SU-DHL-6 (cell line): ENCODE data around the gene ADSL.

Experiments used
- H2AFZ ChIP-seq: fragments of 200-600 bp; sonication (generic); 2 replicates; pipeline ENCODE4 v1.6.1; 2014; ENCODE audit warnings: low read depth, mild to moderate bottlenecking, moderate library complexity, mixed read lengths, antibody characterized with exemption, low read length; ENCODE audit not compliant: severe bottlenecking
- H3F3A ChIP-seq: fragments of 200-600 bp; shearing (Covaris generic); 2 replicates; pipeline ENCODE4 v1.6.0; 2016; ENCODE audit warnings: antibody characterized with exemption, mild to moderate bottlenecking; ENCODE audit not compliant: insufficient read depth
- H3K27ac ChIP-seq: fragments of 200-600 bp; sonication (generic); 2 replicates; pipeline ENCODE4 v1.5.1; 2016; ENCODE audit warnings: low read depth, mild to moderate bottlenecking, low read length, moderate library complexity, mixed read lengths
- H3K27me3 ChIP-seq: fragments of 200-600 bp; sonication (generic), shearing (Covaris generic); 2 replicates; pipeline ENCODE4 v1.6.0; 2014; ENCODE audit warnings: mild to moderate bottlenecking, low read length
- H3K36me3 ChIP-seq: fragments of 200-600 bp; sonication (generic); 2 replicates; pipeline ENCODE4 v1.6.1; 2014; ENCODE audit warnings: mild to moderate bottlenecking, low read length, mixed read lengths
- H3K4me2 ChIP-seq: fragments of 300-600, 200-600 bp; shearing (Covaris generic), sonication (generic); 2 replicates; pipeline ENCODE4 v1.6.0; 2014; ENCODE audit warnings: low read length, low read depth, mild to moderate bottlenecking; ENCODE audit not compliant: poor library complexity, severe bottlenecking
- H3K4me3 ChIP-seq: fragments of 200-600 bp; sonication (generic); 2 replicates; pipeline ENCODE4 v1.5.1; 2014; ENCODE audit warnings: antibody characterized with exemption, low read length, mild to moderate bottlenecking, mixed read lengths; ENCODE audit not compliant: insufficient read depth, poor library complexity, severe bottlenecking
- H3K79me2 ChIP-seq: fragments of 200-600 bp; sonication (generic); 2 replicates; pipeline ENCODE4 v1.6.1; 2014; ENCODE audit warnings: mild to moderate bottlenecking, low read length, moderate library complexity; ENCODE audit not compliant: insufficient read depth
- H3K9ac ChIP-seq: fragments of 200-600 bp; sonication (generic); 2 replicates; pipeline ENCODE4 v1.7.0; 2014; ENCODE audit warnings: mild to moderate bottlenecking, low read length
- H3K9me2 ChIP-seq: fragments of 200-600 bp; sonication (generic); replicated peaks from 2 replicates; pipeline ENCODE4 v1.6.1; 2014; ENCODE audit warnings: low read length; ENCODE audit not compliant: insufficient read depth
- H3K9me3 ChIP-seq: fragments of 200-600 bp; sonication (generic); 2 replicates; pipeline ENCODE4 v1.6.1; 2014; ENCODE audit warnings: low read length, mixed read lengths; ENCODE audit not compliant: insufficient read depth
- H4K20me1 ChIP-seq: fragments of 200-600 bp; sonication (generic); 2 replicates; pipeline ENCODE4 v1.6.1; 2014; ENCODE audit warnings: low read depth, mild to moderate bottlenecking, antibody characterized with exemption, low read length, moderate library complexity, mixed read lengths
- EZH2phosphoT487 ChIP-seq: fragments of 200-600 bp; sonication (generic), shearing (Covaris generic); conservative IDR thresholded peaks from 2 replicates; pipeline ENCODE4 v1.6.1; 2018; ENCODE audit warnings: mild to moderate bottlenecking, antibody characterized with exemption, low read length, moderate library complexity, mixed read lengths
- TF ChIP-seq, protein P1 (sequence below): fragments of 200-600 bp; sonication (generic); IDR thresholded peaks from one replicate; pipeline ENCODE4 v1.5.1; 2017; ENCODE audit warnings: antibody characterized with exemption, mild to moderate bottlenecking, low read length, moderate library complexity; ENCODE audit not compliant: insufficient read depth, poor library complexity, severe bottlenecking

Gene ADSL

DNA sequence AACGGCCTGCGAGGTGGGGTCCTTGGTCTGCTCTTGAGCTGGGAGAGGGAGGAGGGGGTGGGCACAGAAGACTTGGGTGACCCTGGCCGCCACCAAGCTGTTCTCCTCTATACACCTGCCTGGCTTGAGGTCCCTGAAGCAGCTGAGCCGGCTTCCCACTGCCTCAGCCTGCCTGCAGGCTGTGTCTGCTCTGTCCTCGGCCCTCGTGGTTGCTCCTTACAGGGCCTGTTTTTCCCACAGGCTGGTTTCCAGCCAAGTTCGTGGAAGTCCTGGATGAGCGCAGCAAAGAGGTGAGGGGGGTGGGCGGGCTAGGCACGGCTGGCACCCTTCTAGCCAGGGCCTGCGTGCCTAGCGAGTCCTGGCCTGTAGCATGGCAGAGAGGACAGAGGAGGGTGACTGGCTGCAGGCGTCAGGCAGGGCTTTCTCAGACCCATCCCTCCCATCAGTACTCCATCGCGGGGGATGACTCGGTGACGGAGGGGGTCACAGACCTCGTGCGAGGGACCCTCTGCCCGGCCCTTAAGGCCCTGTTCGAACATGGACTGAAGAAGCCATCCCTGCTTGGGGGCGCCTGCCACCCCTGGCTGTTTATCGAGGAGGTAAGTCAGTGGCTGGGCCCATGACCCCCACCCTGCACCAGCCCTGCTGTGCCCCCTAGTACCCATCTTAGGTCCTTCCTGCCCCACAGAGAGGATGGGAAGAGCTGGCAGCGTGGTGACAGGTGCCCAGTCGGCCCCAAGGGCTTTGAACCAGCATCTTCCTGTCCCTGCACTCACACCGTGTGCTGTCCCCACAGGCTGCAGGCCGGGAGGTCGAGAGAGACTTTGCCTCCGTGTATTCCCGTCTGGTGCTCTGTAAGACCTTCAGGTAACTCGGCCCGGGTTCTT, 61.8 kb downstream of the ADSL start:
- H3K9me3 ChIP-seq = no peaks in the 10 kb centered on the region
- no peaks in the 10 kb centered on the region for H3K36me3 ChIP-seq
- H3K79me2 ChIP-seq = no peaks in the 10 kb centered on the region
- peaks cover 45% of the 10 kb centered on the region for H3F3A ChIP-seq
- H2AFZ ChIP-seq = no peak overlapping the region
- H3K27ac ChIP-seq = peak overlapping the region; percentile 44
- TF ChIP-seq, protein P1, sequence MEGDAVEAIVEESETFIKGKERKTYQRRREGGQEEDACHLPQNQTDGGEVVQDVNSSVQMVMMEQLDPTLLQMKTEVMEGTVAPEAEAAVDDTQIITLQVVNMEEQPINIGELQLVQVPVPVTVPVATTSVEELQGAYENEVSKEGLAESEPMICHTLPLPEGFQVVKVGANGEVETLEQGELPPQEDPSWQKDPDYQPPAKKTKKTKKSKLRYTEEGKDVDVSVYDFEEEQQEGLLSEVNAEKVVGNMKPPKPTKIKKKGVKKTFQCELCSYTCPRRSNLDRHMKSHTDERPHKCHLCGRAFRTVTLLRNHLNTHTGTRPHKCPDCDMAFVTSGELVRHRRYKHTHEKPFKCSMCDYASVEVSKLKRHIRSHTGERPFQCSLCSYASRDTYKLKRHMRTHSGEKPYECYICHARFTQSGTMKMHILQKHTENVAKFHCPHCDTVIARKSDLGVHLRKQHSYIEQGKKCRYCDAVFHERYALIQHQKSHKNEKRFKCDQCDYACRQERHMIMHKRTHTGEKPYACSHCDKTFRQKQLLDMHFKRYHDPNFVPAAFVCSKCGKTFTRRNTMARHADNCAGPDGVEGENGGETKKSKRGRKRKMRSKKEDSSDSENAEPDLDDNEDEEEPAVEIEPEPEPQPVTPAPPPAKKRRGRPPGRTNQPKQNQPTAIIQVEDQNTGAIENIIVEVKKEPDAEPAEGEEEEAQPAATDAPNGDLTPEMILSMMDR = no peak
- TF ChIP-seq EZH2phosphoT487 = no peak
- H3K9ac ChIP-seq = no peak overlapping the region
- H3K27me3 ChIP-seq = no peaks in the 10 kb centered on the region
- no peak overlapping the region for H3K4me2 ChIP-seq
- H3K9me2 ChIP-seq = no peaks in the 10 kb centered on the region
- H4K20me1 ChIP-seq = no peaks in the 10 kb centered on the region
- no peak overlapping the region for H3K4me3 ChIP-seq

DNA sequence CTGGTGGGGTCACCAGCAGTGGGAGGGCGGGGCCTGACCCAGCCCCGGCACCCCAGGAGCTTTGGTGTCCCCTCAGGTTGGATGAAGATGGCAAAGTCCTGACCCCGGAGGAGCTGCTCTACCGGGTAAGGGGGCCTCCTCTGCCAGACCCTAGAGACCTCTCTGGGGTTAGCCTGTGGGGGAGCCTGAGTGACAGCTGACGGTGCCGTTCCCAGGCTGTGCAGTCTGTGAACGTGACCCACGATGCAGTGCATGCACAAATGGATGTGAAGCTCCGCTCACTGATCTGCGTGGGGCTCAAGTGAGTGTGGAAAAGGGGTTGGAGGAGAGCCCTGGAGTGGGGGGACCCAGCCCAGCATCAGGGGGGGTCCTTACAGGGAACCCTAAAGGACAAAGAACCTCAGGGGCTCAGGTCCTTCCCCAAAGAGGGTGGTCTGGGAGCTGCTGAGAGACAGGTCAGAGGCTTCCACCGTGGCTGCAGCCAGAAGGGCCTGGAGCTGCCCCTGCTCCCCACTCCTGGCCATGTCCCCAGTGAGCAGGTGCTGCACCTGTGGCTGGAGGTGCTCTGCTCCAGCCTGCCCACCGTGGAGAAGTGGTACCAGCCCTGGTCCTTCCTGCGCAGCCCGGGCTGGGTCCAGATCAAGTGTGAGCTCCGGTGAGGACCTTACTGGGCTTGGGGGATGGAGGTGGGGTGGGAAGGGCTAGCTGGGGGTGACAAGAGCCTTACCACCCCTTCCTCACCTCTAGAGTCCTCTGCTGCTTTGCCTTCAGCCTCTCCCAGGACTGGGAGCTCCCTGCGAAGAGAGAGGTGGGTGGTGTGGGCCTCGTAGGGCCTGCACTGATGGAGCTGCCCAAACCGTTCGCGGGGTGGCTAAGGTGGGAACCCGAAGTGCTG, 62.7 kb downstream of the ADSL start:
- H3K4me2 ChIP-seq = no peak overlapping the region

DNA sequence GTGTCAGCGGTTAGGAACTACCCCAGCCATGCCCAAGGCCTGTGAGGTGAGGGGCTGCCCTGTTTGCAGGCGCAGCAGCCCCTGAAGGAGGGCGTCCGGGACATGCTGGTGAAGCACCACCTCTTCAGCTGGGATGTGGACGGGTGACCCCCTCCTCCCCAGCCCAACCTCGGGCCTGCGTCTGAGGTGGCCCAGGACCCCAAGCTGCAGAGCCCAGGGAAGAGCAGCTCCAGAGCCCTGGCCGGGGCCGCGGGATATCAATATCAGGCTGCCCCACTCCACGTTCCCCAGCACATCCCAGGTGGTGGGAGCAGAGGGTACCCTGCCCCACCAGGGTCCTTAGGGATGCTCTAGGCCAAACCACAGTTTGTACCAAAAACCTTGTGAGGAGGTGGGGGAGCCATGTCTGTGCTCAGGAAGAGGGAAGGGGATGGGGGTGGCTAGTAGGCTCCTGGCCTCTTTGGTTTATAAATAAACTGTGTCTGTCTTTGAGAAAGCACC, 63.4 kb downstream of the ADSL start:
- H2AFZ ChIP-seq = no peak overlapping the region
- peak overlapping the region; percentile 95 for H3K27ac ChIP-seq
- H3K36me3 ChIP-seq = no peaks in the 10 kb centered on the region
- H4K20me1 ChIP-seq = no peaks in the 10 kb centered on the region
- H3K4me3 ChIP-seq = no peak overlapping the region
- H3K9me3 ChIP-seq = no peaks in the 10 kb centered on the region
- H3K27me3 ChIP-seq = no peaks in the 10 kb centered on the region
- no peaks in the 10 kb centered on the region for H3K79me2 ChIP-seq
- H3F3A ChIP-seq = peaks cover 60% of the 10 kb centered on the region
- no peak overlapping the region for H3K4me2 ChIP-seq
- no peaks in the 10 kb centered on the region for H3K9me2 ChIP-seq
- no peak for TF ChIP-seq EZH2phosphoT487
- TF ChIP-seq, protein P1 = no peak
- H3K9ac ChIP-seq = no peak overlapping the region

More for the DNA sequence above, 62.7 kb downstream of the ADSL start:
- Histone ChIP-seq H2AFZ (no peak overlapping the region), H3K79me2 (no peaks in the 10 kb centered on the region), H4K20me1 (no peaks in the 10 kb centered on the region), H3K9ac (no peak overlapping the region), H3K27me3 (no peaks in the 10 kb centered on the region), H3K9me2 (no peaks in the 10 kb centered on the region), H3K27ac (peak overlapping the region; percentile 44), H3K36me3 (no peaks in the 10 kb centered on the region), H3K9me3 (no peaks in the 10 kb centered on the region), H3K4me3 (no peak overlapping the region), H3F3A (peaks cover 53% of the 10 kb centered on the region)
- no peak for TF ChIP-seq EZH2phosphoT487
- TF ChIP-seq, protein P1 = no peak
